NCI-H1092 treated with DMSO at 0.1 percent for 48 hours (cell line): ENCODE results near the gene SYNGR2.
"Not testable (repeated sequence)": the region's sequence is repeated elsewhere in the genome, so short reads cannot be mapped to it uniquely, and the experiment has no call there.

ENCODE experiments used
- DNase-seq: peaks from one replicate; lab custom pipeline; 2025; lab: John Stamatoyannopoulos, UW

The SYNGR2 gene

GRCh38 chr17:78171591-78172248, 3.3 kb downstream of the SYNGR2 start:
- not testable (repeated sequence) for DNase-seq

- no peak for DNase-seq
Measured at GRCh38 chr17:78172249-78173051, 4.1 kb downstream of the SYNGR2 start.

GRCh38 chr17:78173097-78173715, 4.8 kb downstream of the SYNGR2 start:
- no peak for DNase-seq

GRCh38 chr17:78174346-78174869, 6.0 kb downstream of the SYNGR2 start:
- no peak for DNase-seq

GRCh38 chr17:78174870-78175642, 6.7 kb downstream of the SYNGR2 start:
- DNase-seq = peak; percentile 44

GRCh38 chr17:78175643-78175981, 7.2 kb downstream of the SYNGR2 start:
- no peak for DNase-seq

- peak; percentile 23 for DNase-seq
Measured at GRCh38 chr17:78176548-78177025, 8.2 kb downstream of the SYNGR2 start.

GRCh38 chr17:78179372-78179771, 11.0 kb downstream of the SYNGR2 start:
- DNase-seq = no peak

- no peak for DNase-seq
Measured at GRCh38 chr17:78180083-78180482, 11.7 kb downstream of the SYNGR2 start.

DNA sequence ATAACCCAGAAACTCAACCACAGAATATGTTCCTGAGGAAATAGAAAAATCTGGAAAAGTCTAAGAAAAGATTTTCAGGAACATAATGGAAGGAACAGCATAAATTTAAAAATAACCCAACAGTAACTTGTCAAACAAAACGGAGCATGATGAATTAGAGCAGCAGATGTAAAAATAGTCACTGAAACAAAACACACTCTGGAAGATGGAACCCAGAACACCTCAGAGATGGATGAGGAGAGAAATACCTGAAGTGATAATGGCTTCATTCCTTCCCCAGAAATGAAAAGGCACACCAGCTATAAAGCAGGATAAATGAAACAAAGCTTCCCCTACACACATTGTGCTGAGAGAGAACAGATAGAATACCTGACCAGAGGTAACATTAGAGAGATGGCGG, 12.1 kb downstream of the SYNGR2 start:
- no peak for DNase-seq

DNA sequence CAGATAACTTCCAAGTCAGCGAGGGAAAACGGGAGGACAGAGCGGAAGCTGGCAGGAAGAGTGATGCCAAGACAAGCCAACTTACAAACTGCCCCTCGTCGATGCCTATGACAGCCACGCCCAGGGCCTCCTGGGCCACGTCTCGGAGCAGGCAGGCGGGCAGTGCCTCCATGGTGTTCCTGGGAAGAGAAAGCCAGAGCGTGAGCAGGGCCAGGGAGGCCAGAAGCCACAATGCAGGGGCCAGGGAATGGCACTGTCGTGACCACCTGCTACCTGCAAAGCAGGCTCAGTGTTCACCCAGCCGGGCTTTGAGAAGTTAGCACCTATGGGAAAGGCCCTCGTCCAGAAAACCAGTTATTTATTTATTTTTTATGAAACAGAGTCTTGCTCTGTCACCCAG, 14.1 kb downstream of the SYNGR2 start:
- no peak for DNase-seq

GRCh38 chr17:78183916-78184315, 15.5 kb downstream of the SYNGR2 start:
- no peak for DNase-seq

DNA sequence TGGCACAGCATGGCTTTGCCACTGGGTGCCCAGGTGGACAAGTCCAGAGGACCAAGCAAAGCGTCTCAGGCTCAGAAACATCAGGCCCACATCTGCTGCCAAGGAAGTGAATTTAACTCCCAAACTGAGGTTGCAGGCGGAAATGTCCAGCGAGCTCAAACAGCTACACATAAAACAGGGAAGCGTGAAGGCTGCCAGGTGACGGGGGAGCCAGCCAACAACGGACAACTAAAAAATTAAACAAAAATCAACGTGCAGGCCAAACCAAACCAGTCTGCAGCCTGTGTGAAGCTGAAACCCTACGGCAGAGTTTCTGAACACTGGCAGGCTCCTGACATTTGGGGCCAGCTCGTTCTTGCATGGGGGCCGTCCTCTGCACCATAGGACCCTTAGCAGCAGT, 16.0 kb downstream of the SYNGR2 start:
- DNase-seq = no peak

- DNase-seq = no peak
Measured at GRCh38 chr17:78184868-78185267, 16.5 kb downstream of the SYNGR2 start.

- DNase-seq = no peak
Measured at GRCh38 chr17:78185981-78186691, 17.8 kb downstream of the SYNGR2 start.

GRCh38 chr17:78186692-78187595, 18.6 kb downstream of the SYNGR2 start, which contains the start of the genes AFMID and TK1:
Gene AFMID, plus strand, starts transcription at chr17:78187362. Its CDS starts 9 bp downstream, at chr17:78187371.
Gene TK1, minus strand, starts transcription at chr17:78187052. Its CDS starts 58 bp downstream, at chr17:78186994.
- peak; percentile 96 for DNase-seq

- DNase-seq = no peak
Measured at GRCh38 chr17:78196716-78197115, 28.3 kb downstream of the SYNGR2 start.

DNA sequence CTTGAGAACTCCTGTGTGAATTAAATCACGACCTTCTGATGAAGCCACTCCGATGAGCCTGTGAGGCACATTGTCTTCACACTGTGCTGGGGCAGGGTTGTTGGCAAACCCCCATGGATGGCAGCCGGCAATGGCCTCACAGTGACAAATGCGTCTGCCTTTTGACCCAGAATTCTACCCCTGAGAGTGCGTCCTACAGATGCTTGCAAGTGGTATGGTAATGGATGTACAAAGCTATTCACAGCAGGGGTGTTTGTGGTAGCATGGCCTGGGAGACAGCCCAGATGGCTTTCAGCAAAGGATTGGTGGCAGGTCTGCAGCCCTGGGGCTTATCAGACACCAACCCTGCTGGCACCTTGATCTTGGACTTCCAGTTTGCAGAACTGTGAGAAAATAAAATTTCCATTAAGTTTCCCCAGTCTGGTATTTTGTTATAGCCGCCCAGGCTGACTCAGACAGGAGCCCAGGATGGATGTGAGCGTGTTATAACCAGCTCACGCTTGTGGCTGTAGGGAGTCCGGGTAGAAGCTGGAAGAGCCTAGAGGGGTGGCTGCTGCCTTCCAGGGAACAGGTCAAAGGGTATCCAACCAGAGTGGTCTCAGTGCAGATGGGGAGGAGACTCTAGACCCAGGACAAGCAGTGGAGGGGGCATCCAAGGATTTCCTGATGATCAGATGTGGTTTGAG, 28.9 kb downstream of the SYNGR2 start:
- peak; percentile 21 for DNase-seq

- no peak for DNase-seq
Measured at GRCh38 chr17:78200451-78200850, 32.1 kb downstream of the SYNGR2 start.
